Measurements from ENCODE around the gene CCDC43. TPM values are rescaled to one million over a fixed set of nuclear protein-coding genes. Genes with fewer than 3 reads are reported as not detected.

CCDC43 gene
- total and polyA plus RNA-seq, 2 donors (not counting 3 experiments of a cell fraction or from before 2014, with no cell fraction given) = 5.9 to 31.7 TPM

GRCh38 chr17:44664867-44665266 lies 24.7 kb downstream of the CCDC43 start:
- DNase-seq (ENCODE audit: low read depth, low spot score) = no peak
- H3K27ac ChIP-seq (ENCODE audit: insufficient read depth, low read depth, low read length) = no peak overlapping the region
- no peaks in the 10 kb centered on the region for H3K79me2 ChIP-seq (ENCODE audit: control insufficient read depth, insufficient read depth, low read length)
- H3K27me3 ChIP-seq (ENCODE audit: control insufficient read depth in 2 of 2, insufficient read depth in 2 of 2, low read length in 2 of 2) = peaks cover 7 to 10% of the 10 kb centered on the region in 2 experiments
- no TSS peak for BruUV-seq (replicated peaks)
- FAIRE-seq = no peak
- H2AFZ ChIP-seq (ENCODE audit: low read depth, low read length) = no peak overlapping the region
- dilution Hi-C loops (cut with MboI; ENCODE audit: extremely low pct_ligation_motif_present, low sequenced_read_pairs) (no loop called here), intact Hi-C loops (cut with micrococcal nuclease) (no loop called here)
- TF ChIP-seq POLR2AphosphoS5 (IDR thresholded peaks at IDR 0.05; ENCODE audit: insufficient read depth, low read depth, low read length) = no peak
- CTCF ChIA-PET = interaction anchor here (1.3 to 1.5 kb wide), 2 partner anchors 16 to 131 kb away, joined by 3 read pairs; no protein-coding TSS in a partner anchor
- H3K4me3 ChIP-seq (replicated peaks in 1 of 3; ENCODE audit: insufficient read depth in 1 of 3, low read depth in 1 of 3, low read length in 3 of 3) = no peak overlapping the region
- no peak overlapping the region for H3K9ac ChIP-seq (replicated peaks; ENCODE audit: extremely low read depth, insufficient read depth, low read length)
- H3K4me2 ChIP-seq (ENCODE audit: insufficient read depth, low read length) = no peak overlapping the region
- H3K4me1 ChIP-seq (ENCODE audit: control insufficient read depth, extremely low read depth, insufficient read depth, low read length) = no peaks in the 10 kb centered on the region
- H3K36me3 ChIP-seq (ENCODE audit: control insufficient read depth in 2 of 2, extremely low read depth in 1 of 2, insufficient read depth in 2 of 2, low read length in 2 of 2) = no peaks in the 10 kb centered on the region
- no peaks in the 10 kb centered on the region for H4K20me1 ChIP-seq (replicated peaks; ENCODE audit: control insufficient read depth, extremely low read depth, insufficient read depth, low read length)
- POLR2A ChIA-PET = no interaction called here
- no peaks in the 10 kb centered on the region for H3K9me1 ChIP-seq (replicated peaks; ENCODE audit: control insufficient read depth, extremely low read depth, insufficient read depth, low read length)
- no peaks in the 10 kb centered on the region for H3K9me3 ChIP-seq (replicated peaks; ENCODE audit: control insufficient read depth, insufficient read depth, low read length)

GRCh38 chr17:44663095-44663494 lies 26.5 kb downstream of the CCDC43 start:
- Histone ChIP-seq H3K4me2 (ENCODE audit: insufficient read depth, low read length) (no peak overlapping the region), H3K9ac (replicated peaks; ENCODE audit: extremely low read depth, insufficient read depth, low read length) (no peak overlapping the region), H3K36me3 (ENCODE audit: control insufficient read depth in 2 of 2, extremely low read depth in 1 of 2, insufficient read depth in 2 of 2, low read length in 2 of 2) (no peaks in the 10 kb centered on the region), H4K20me1 (replicated peaks; ENCODE audit: control insufficient read depth, extremely low read depth, insufficient read depth, low read length) (no peaks in the 10 kb centered on the region), H3K79me2 (ENCODE audit: control insufficient read depth, insufficient read depth, low read length) (no peaks in the 10 kb centered on the region), H3K4me1 (ENCODE audit: control insufficient read depth, extremely low read depth, insufficient read depth, low read length) (no peaks in the 10 kb centered on the region), H3K9me1 (replicated peaks; ENCODE audit: control insufficient read depth, extremely low read depth, insufficient read depth, low read length) (no peaks in the 10 kb centered on the region), H3K9me3 (replicated peaks; ENCODE audit: control insufficient read depth, insufficient read depth, low read length) (no peaks in the 10 kb centered on the region), H2AFZ (ENCODE audit: low read depth, low read length) (no peak overlapping the region), H3K27me3 (ENCODE audit: control insufficient read depth in 2 of 2, insufficient read depth in 2 of 2, low read length in 2 of 2) (peaks cover 5 to 10% of the 10 kb centered on the region in 2 experiments), H3K27ac (ENCODE audit: insufficient read depth, low read depth, low read length) (no peak overlapping the region), H3K4me3 (replicated peaks in 1 of 3; ENCODE audit: insufficient read depth in 1 of 3, low read depth in 1 of 3, low read length in 3 of 3) (no peak overlapping the region)
- CTCF ChIA-PET = interaction anchor here (2.7 kb wide), 1 partner anchor 9 kb away, joined by 7 read pairs; no protein-coding TSS in a partner anchor
- no peak for DNase-seq (ENCODE audit: low read depth, low spot score)
- FAIRE-seq = no peak
- POLR2A ChIA-PET = no interaction called here
- TF ChIP-seq MYC (IDR thresholded peaks at IDR 0.05; ENCODE audit: low read depth, low read length) = no peak
- TF ChIP-seq POLR2AphosphoS5 (IDR thresholded peaks at IDR 0.05; ENCODE audit: insufficient read depth, low read depth, low read length) = no peak
- TF ChIP-seq FOS (IDR thresholded peaks at IDR 0.05; ENCODE audit: borderline replicate concordance, insufficient read depth, low read length) = no peak
- dilution Hi-C loops (cut with MboI; ENCODE audit: extremely low pct_ligation_motif_present, low sequenced_read_pairs) (no loop called here), intact Hi-C loops (cut with micrococcal nuclease) (no loop called here)
- BruUV-seq (replicated peaks) = no TSS peak

All from endothelial cell of umbilical vein (primary cell).